Measurements from ENCODE around the gene TRMT10B. TPM values are rescaled to one million over a fixed set of nuclear protein-coding genes. Genes with fewer than 3 reads are reported as not detected.

Gene TRMT10B, protein sequence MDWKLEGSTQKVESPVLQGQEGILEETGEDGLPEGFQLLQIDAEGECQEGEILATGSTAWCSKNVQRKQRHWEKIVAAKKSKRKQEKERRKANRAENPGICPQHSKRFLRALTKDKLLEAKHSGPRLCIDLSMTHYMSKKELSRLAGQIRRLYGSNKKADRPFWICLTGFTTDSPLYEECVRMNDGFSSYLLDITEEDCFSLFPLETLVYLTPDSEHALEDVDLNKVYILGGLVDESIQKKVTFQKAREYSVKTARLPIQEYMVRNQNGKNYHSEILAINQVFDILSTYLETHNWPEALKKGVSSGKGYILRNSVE
- total RNA-seq (2013) = 7.1 TPM
- 10 to 100 TPM in 1 of 3 donors, 1 to 10 TPM in 2; 5.2 to 12.4 (median 9.4) TPM for polyA plus RNA-seq
- 2.1 and 3.1 TPM in 2 replicates for polyA minus RNA-seq
- total RNA-seq = 2.1 to 5.3 (median 4.0) reads per million in 11 experiments

DNA sequence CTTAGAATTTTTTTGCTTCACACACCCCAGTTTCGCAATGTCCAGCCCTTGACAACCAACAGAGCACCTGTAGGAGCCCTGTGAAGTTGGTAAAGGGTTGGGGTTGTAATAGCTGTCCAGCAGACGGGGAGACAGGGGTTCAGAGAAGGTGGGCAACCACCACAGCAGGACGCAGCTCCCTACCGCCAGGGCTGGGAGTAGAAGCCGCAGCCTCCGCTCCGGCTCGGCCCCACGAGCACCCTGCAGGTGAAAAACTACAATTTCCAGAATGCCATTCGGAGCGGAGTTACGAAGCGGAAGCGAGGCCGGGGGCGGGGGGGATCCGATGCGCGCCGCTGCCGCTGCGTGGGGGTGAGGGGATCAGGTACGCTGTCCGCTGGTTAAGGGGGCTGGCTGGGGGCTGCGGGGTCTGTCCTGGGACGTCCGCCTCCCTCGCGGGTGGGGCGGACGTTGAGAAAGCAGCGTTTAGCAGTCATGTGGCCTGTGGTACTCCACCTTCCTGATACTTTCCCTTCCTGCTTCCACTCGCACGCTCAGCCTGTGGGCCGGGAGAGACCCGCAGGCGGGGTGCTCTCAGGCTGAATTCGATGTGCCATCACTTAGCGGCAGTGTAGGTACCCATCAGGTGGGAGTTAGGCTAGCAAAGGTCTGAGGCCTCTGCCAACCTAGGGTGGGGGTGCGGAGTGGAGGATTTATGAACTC lies at the start of gene TRMT10B:
TSS of gene TRMT10B (plus strand) at position 317 of the 702 bp plus-strand sequence. CDS start 8,127 bp downstream, outside the sequence.
- Histone ChIP-seq H3K9ac (ENCODE audit: insufficient read depth, low read length, poor library complexity, severe bottlenecking) (peak within 1 kb of the TSS; percentile 94), H3K27ac (ENCODE audit: low read depth in 1 of 2, low read length in 2 of 2) (peak within 1 kb of the TSS; percentile 66 to 94), H3K9me3 (replicated peaks in 1 of 2; ENCODE audit: control insufficient read depth in 1 of 2, insufficient read depth in 1 of 2, low read length in 2 of 2) (peaks cover 0 to 6% of the 10 kb centered on the region in 2 donors), H3K4me1 (ENCODE audit: control insufficient read depth in 1 of 2, insufficient read depth in 2 of 2, low read length in 2 of 2) (peaks cover 13 to 15% of the 10 kb centered on the region in 2 donors), H3K4me3 (replicated peaks in 1 of 3; ENCODE audit: low read depth in 2 of 3, low read length in 3 of 3) (peak within 1 kb of the TSS; percentile 80 to 93 (median 82)), H3K79me2 (ENCODE audit: insufficient read depth, low read length) (peaks cover 31% of the 10 kb centered on the region), H4K20me1 (ENCODE audit: insufficient read depth, low read length) (peaks cover 6% of the 10 kb centered on the region), H3K27me3 (ENCODE audit: control insufficient read depth in 2 of 2, insufficient read depth in 2 of 2, low read length in 2 of 2) (no peaks in the 10 kb centered on the region), H3K36me3 (replicated peaks in 1 of 2; ENCODE audit: control insufficient read depth in 1 of 2, insufficient read depth in 2 of 2, low read length in 2 of 2) (peaks cover 0 to 8% of the 10 kb centered on the region in 2 donors), H3K4me2 (replicated peaks; ENCODE audit: extremely low read depth, low read length, poor library complexity, severe bottlenecking) (peak within 1 kb of the TSS; percentile 77), H2AFZ (ENCODE audit: insufficient read depth, low read depth, low read length, poor library complexity, severe bottlenecking) (peak within 1 kb of the TSS; percentile 93)
- H3K27me3 Mint-ChIP-seq (ENCODE audit: low read depth in 3 of 3) = peaks cover 0 to 6% (median 1%) of the 10 kb centered on the region in 3 donors
- H3K4me1 Mint-ChIP-seq = peaks cover 19% of the 10 kb centered on the region
- DNase-seq = peak; percentile 55 to 71 (median 64)
- peak within 1 kb of the TSS; percentile 85 to 98 (median 94) for H3K27ac Mint-ChIP-seq
- H3K9me3 Mint-ChIP-seq = peaks cover 0 to 8% (median 5%) of the 10 kb centered on the region in 7 donors
- TF ChIP-seq, protein P1, sequence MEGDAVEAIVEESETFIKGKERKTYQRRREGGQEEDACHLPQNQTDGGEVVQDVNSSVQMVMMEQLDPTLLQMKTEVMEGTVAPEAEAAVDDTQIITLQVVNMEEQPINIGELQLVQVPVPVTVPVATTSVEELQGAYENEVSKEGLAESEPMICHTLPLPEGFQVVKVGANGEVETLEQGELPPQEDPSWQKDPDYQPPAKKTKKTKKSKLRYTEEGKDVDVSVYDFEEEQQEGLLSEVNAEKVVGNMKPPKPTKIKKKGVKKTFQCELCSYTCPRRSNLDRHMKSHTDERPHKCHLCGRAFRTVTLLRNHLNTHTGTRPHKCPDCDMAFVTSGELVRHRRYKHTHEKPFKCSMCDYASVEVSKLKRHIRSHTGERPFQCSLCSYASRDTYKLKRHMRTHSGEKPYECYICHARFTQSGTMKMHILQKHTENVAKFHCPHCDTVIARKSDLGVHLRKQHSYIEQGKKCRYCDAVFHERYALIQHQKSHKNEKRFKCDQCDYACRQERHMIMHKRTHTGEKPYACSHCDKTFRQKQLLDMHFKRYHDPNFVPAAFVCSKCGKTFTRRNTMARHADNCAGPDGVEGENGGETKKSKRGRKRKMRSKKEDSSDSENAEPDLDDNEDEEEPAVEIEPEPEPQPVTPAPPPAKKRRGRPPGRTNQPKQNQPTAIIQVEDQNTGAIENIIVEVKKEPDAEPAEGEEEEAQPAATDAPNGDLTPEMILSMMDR (IDR thresholded peaks at IDR 0.05) = no peak
- H3K4me3 Mint-ChIP-seq = peak within 1 kb of the TSS; percentile 98 to 99
- 0% methylated on average over 34 of the region's 40 CpGs for WGBS (ENCODE audit: insufficient coverage)
- intact Hi-C loops (cut with micrococcal nuclease) = loop anchor here (5.0 to 10.0 kb wide), 2 partner anchors 34 to 641 kb away; partner anchors contain the start of genes ALDH1B1 (in 1 of the 2) and EXOSC3 (in 1 of the 2)
- peaks cover 6% of the 10 kb centered on the region in 2 donors for H3K36me3 Mint-ChIP-seq

DNA sequence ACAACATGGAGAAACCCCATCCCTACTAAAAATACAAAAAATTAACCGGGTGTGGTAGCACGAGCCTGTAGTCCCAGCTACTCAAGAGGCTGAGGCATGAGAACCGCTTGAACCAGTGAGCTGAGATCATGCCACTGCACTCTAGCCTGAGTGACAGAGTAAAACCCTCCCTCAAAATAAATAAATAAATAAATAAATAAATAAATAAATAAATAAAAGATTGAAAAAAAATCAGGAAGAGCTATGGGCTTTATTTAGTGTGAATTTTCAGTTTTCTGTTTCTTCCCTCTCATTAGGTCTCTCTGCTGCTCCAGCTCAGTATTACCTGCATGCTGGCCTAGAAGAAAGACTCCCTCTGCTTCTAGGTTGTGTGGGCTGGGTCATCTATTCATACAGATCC lies 47.8 kb upstream of the TRMT10B start:
- no peak for DNase-seq
- Mint-ChIP-seq H3K9me3 (no peaks in the 10 kb centered on the region), H3K4me1 (no peaks in the 10 kb centered on the region), H3K4me3 (no peak overlapping the region), H3K27ac (peak overlapping the region in 1 of 7 donors; percentile 6), H3K36me3 (no peaks in the 10 kb centered on the region), H3K27me3 (ENCODE audit: low read depth in 3 of 3) (peaks cover 0 to 3% (median 3%) of the 10 kb centered on the region in 3 donors)
- intact Hi-C loops (cut with micrococcal nuclease) = no loop called here
- H3K4me1 ChIP-seq (ENCODE audit: control insufficient read depth in 1 of 2, insufficient read depth in 2 of 2, low read length in 2 of 2) = no peaks in the 10 kb centered on the region
- H3K9me3 ChIP-seq (replicated peaks in 1 of 2; ENCODE audit: control insufficient read depth in 1 of 2, insufficient read depth in 1 of 2, low read length in 2 of 2) = no peaks in the 10 kb centered on the region
- no peak overlapping the region for H3K9ac ChIP-seq (ENCODE audit: insufficient read depth, low read length, poor library complexity, severe bottlenecking)
- no peak overlapping the region for H2AFZ ChIP-seq (ENCODE audit: insufficient read depth, low read depth, low read length, poor library complexity, severe bottlenecking)
- H3K79me2 ChIP-seq (ENCODE audit: insufficient read depth, low read length) = no peaks in the 10 kb centered on the region
- H3K36me3 ChIP-seq (replicated peaks in 1 of 2; ENCODE audit: control insufficient read depth in 1 of 2, insufficient read depth in 2 of 2, low read length in 2 of 2) = no peaks in the 10 kb centered on the region
- H3K4me2 ChIP-seq (replicated peaks; ENCODE audit: extremely low read depth, low read length, poor library complexity, severe bottlenecking) = no peak overlapping the region
- H4K20me1 ChIP-seq (ENCODE audit: insufficient read depth, low read length) = no peaks in the 10 kb centered on the region
- TF ChIP-seq, protein P1 (IDR thresholded peaks at IDR 0.05) = no peak
- H3K27ac ChIP-seq (ENCODE audit: low read depth in 1 of 2, low read length in 2 of 2) = no peak overlapping the region
- no peaks in the 10 kb centered on the region for H3K27me3 ChIP-seq (ENCODE audit: control insufficient read depth in 2 of 2, insufficient read depth in 2 of 2, low read length in 2 of 2)
- WGBS (ENCODE audit: insufficient coverage) = no CpG with 5 or more reads among the region's 3 CpGs
- no peak overlapping the region for H3K4me3 ChIP-seq (replicated peaks in 1 of 3; ENCODE audit: low read depth in 2 of 3, low read length in 3 of 3)

All from CD14-positive monocyte (primary cell).